ENCODE data around the gene CTIF. TPM values are rescaled to one million over a fixed set of nuclear protein-coding genes. Genes with fewer than 3 reads are reported as not detected.

Gene CTIF
- total RNA-seq, 1 donor, result 65.9 TPM

DNA sequence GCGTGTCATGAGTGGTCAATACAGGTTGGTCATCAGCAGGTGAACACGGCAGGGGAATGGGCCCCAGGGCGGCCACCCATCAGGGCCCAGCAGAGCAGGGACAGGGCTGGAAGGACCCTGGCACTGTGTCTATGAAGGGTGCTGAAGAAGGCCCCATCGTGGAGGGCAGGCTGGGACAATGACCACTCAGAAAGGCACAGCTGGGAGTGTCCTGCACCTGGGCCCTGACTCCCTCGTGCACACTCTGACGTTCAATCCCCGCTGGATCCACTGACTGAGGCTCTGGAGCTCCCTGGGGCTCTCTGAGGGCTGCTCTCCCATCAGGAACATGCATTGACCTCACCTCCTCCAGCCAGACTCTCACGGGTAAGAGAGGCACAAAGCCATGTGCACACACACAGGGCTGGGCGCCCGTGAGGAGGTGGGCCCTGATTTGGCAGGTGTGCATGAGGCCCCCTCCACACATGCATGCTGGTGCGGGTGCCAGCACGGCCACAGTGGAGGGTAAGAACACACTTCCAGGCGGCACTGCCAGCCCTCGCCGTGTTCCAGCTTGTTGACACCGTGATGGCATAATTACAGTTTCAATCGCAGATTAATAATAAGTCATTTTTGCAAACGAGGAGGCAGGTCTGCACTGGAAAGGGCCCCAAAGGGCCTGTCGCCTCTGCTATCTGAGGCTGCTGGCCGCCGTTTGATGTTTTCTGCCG, 353.5 kb downstream of the CTIF start:
- peak; percentile 46 for DNase-seq (ENCODE audit: insufficient read length, low spot score, missing footprints)
- no peaks in the 10 kb centered on the region for H3K4me1 ChIP-seq (ENCODE audit: insufficient read depth, low read length)
- H2AFZ ChIP-seq (ENCODE audit: low read length), result no peak overlapping the region

DNA sequence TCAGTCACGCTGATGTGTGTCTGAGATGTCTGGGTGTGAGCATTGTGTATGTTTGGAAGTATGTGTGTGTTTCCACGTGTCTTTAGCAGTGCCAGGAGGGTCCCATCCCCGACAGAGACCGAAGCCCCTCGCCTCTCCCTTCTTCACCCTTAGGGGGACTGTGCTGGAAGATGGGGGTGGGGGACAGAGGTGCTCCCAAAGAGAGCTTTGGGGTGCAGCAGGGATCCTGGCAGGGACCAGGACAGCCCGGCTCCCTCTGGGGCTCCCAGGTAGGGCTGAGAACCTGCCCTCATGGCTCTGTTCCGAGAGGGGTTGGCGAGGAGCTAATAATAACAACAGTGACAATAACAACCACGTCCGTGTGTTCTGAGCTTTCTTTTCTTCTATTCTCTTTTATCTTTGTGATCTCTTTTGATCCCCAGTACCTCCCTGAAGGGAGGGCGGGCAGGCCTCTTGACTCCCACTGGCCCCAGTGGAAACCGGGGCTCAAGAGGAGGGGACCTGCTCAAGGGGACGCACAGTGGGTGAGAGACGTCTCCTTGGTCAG, 354.3 kb downstream of the CTIF start:
- no peaks in the 10 kb centered on the region for H3K79me2 ChIP-seq (ENCODE audit: insufficient read depth, low read length)
- no peak overlapping the region for H3K27ac ChIP-seq (ENCODE audit: low read depth, low read length)
- no peak overlapping the region for H2AFZ ChIP-seq (ENCODE audit: low read length)
- DNase-seq (ENCODE audit: insufficient read length, low spot score, missing footprints), result peak; percentile 75
- TF ChIP-seq, protein P1, sequence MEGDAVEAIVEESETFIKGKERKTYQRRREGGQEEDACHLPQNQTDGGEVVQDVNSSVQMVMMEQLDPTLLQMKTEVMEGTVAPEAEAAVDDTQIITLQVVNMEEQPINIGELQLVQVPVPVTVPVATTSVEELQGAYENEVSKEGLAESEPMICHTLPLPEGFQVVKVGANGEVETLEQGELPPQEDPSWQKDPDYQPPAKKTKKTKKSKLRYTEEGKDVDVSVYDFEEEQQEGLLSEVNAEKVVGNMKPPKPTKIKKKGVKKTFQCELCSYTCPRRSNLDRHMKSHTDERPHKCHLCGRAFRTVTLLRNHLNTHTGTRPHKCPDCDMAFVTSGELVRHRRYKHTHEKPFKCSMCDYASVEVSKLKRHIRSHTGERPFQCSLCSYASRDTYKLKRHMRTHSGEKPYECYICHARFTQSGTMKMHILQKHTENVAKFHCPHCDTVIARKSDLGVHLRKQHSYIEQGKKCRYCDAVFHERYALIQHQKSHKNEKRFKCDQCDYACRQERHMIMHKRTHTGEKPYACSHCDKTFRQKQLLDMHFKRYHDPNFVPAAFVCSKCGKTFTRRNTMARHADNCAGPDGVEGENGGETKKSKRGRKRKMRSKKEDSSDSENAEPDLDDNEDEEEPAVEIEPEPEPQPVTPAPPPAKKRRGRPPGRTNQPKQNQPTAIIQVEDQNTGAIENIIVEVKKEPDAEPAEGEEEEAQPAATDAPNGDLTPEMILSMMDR (IDR thresholded peaks at IDR 0.05; ENCODE audit: extremely low read depth, low read depth, low read length), result no peak
- H4K20me1 ChIP-seq (ENCODE audit: insufficient read depth, low read length), result no peaks in the 10 kb centered on the region
- H3K4me2 ChIP-seq (ENCODE audit: insufficient read depth, low read length), result no peak overlapping the region
- H3K36me3 ChIP-seq (ENCODE audit: insufficient read depth, low read length), result no peaks in the 10 kb centered on the region
- no peaks in the 10 kb centered on the region for H3K27me3 ChIP-seq (ENCODE audit: insufficient read depth, low read length)
- H3K9me3 ChIP-seq (ENCODE audit: low read depth, low read length), result no peaks in the 10 kb centered on the region
- no peak overlapping the region for H3K4me3 ChIP-seq (ENCODE audit: insufficient read depth, low read length)
- no peaks in the 10 kb centered on the region for H3K4me1 ChIP-seq (ENCODE audit: insufficient read depth, low read length)

More for the DNA sequence above, 353.5 kb downstream of the CTIF start:
- Histone ChIP-seq H4K20me1 (ENCODE audit: insufficient read depth, low read length) (no peaks in the 10 kb centered on the region), H3K4me3 (ENCODE audit: insufficient read depth, low read length) (no peak overlapping the region), H3K27ac (ENCODE audit: low read depth, low read length) (no peak overlapping the region), H3K4me2 (ENCODE audit: insufficient read depth, low read length) (no peak overlapping the region), H3K36me3 (ENCODE audit: insufficient read depth, low read length) (no peaks in the 10 kb centered on the region), H3K9me3 (ENCODE audit: low read depth, low read length) (no peaks in the 10 kb centered on the region), H3K79me2 (ENCODE audit: insufficient read depth, low read length) (no peaks in the 10 kb centered on the region), H3K27me3 (ENCODE audit: insufficient read depth, low read length) (no peaks in the 10 kb centered on the region)
- TF ChIP-seq, protein P1 (IDR thresholded peaks at IDR 0.05; ENCODE audit: extremely low read depth, low read depth, low read length), result no peak

DNA sequence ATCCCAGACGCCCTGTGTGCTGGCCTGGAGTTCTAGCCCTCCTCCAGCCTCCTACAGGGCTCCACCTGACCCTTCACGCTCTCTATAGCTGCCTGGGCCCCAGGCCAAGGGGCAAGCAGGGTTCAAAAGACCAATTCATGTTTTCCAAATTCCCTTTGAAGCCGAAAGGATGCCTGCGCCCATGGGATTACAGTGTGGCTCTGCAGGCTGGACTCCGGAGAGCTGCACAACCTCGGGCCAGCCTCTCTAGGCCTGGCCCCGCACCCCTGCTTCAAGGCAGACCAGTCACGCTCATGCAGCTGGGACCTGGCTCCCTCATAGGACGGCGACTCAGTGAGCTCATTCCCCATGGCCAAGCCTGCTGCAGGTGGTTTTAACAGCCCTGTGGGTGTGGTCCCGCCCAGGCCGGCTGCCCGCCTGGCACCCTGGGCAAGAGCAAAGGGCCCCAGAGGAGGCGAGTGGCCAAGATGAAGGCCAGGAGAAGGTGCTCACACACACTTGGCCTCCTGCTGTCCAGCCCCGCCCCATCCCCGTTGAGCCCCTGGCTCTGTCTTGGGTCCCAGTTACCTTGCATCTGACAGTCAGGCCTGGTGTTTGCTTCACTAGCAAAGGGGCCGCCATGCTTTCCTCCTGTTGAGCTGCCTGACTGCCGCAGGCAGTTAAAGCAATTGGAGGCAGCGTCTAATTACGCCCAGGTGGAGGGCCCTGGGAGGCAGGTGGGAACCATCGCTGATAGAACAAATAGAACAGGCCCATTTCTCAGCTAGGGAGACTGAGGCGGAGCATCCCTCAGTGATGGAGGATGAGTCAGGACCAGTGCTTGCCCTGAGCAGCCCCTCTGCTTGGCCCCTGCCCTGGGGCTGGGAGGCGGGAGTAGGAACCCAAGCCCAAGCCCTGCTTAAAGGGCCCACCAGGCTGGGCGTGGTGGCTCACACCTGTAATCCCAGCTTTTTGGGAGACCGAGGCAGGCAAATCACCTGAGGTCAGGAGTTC, 355.1 kb downstream of the CTIF start:
- no peak overlapping the region for H2AFZ ChIP-seq (ENCODE audit: low read length)

More for the DNA sequence above, 355.1 kb downstream of the CTIF start:
- H3K9me3 ChIP-seq (ENCODE audit: low read depth, low read length), result no peaks in the 10 kb centered on the region
- no peak overlapping the region for H3K27ac ChIP-seq (ENCODE audit: low read depth, low read length)
- no peak overlapping the region for H3K4me3 ChIP-seq (ENCODE audit: insufficient read depth, low read length)
- TF ChIP-seq, protein P1 (IDR thresholded peaks at IDR 0.05; ENCODE audit: extremely low read depth, low read depth, low read length), result no peak
- peak; percentile 71 for DNase-seq (ENCODE audit: insufficient read length, low spot score, missing footprints)
- no peaks in the 10 kb centered on the region for H3K79me2 ChIP-seq (ENCODE audit: insufficient read depth, low read length)
- no peaks in the 10 kb centered on the region for H3K36me3 ChIP-seq (ENCODE audit: insufficient read depth, low read length)
- H3K27me3 ChIP-seq (ENCODE audit: insufficient read depth, low read length), result no peaks in the 10 kb centered on the region
- H3K4me2 ChIP-seq (ENCODE audit: insufficient read depth, low read length), result no peak overlapping the region
- H3K4me1 ChIP-seq (ENCODE audit: insufficient read depth, low read length), result no peaks in the 10 kb centered on the region
- no peaks in the 10 kb centered on the region for H4K20me1 ChIP-seq (ENCODE audit: insufficient read depth, low read length)
